SH-SY5Y (cell line): ENCODE measurements around the gene TM4SF4.

ENCODE experiments used
- GATA2 ChIP-seq: IDR thresholded peaks from 2 replicates; pipeline ENCODE4 v1.6.1; 2011; ENCODE audit warnings: mild to moderate bottlenecking, low read depth, low read length
- GATA3 ChIP-seq: IDR thresholded peaks from 2 replicates; pipeline ENCODE4 v1.6.1; 2011; ENCODE audit warnings: low read depth, mild to moderate bottlenecking, low read length, moderate library complexity

- TF ChIP-seq GATA2 (no peak), GATA3 (no peak)
Measured at GRCh38 chr3:149501524-149501923, 27.0 kb downstream of the TM4SF4 start.
